GM12864 (cell line): ENCODE data around the gene MDFI.

Experiments used
- DNase-seq: peaks from one replicate; pipeline ENCODE4 v3.0.0-alpha.2; 2011; ENCODE audit warnings: low read depth
- H3K4me3 ChIP-seq: 2 replicates; pipeline ENCODE4 v1.5.1; 2011; ENCODE audit warnings: mild to moderate bottlenecking, low read depth, low read length, control low read depth
- CTCF ChIP-seq: IDR thresholded peaks from 2 replicates; pipeline ENCODE4 v1.5.1; 2011; ENCODE audit warnings: low read depth, mild to moderate bottlenecking, moderate library complexity, low read length, control low read depth, inconsistent platforms; ENCODE audit errors: missing control alignments

Gene MDFI

GRCh38 chr6:41657131-41658094, 19.1 kb downstream of the MDFI start:
- DNase-seq = no peak
- no peak for TF ChIP-seq CTCF
- H3K4me3 ChIP-seq = no peak overlapping the region

- no peak for TF ChIP-seq CTCF
- no peak overlapping the region for H3K4me3 ChIP-seq
- no peak for DNase-seq
These were observed 20.4 kb downstream of the MDFI start for GRCh38 chr6:41658636-41659035.

GRCh38 chr6:41659935-41660334, 21.7 kb downstream of the MDFI start:
- DNase-seq = no peak
- H3K4me3 ChIP-seq = no peak overlapping the region
- no peak for TF ChIP-seq CTCF

GRCh38 chr6:41663568-41663967, 25.3 kb downstream of the MDFI start:
- no peak for TF ChIP-seq CTCF
- DNase-seq = no peak
- H3K4me3 ChIP-seq = no peak overlapping the region

GRCh38 chr6:41664271-41664670, 26.0 kb downstream of the MDFI start:
- no peak overlapping the region for H3K4me3 ChIP-seq
- DNase-seq = no peak
- no peak for TF ChIP-seq CTCF

- DNase-seq = no peak
- no peak overlapping the region for H3K4me3 ChIP-seq
- no peak for TF ChIP-seq CTCF
These were observed 28.9 kb downstream of the MDFI start for GRCh38 chr6:41667195-41667594.

- TF ChIP-seq CTCF = no peak
- H3K4me3 ChIP-seq = no peak overlapping the region
- DNase-seq = no peak
These were observed 30.7 kb downstream of the MDFI start for GRCh38 chr6:41668968-41669367.
